Prostate gland (tissue), 2 donors: Measurements from ENCODE around the gene MMP17. TPM values are rescaled to one million over a fixed set of nuclear protein-coding genes. Genes with fewer than 3 reads are reported as not detected.

ENCODE experiments used
- DNase-seq: peaks from one replicate; pipeline ENCODE4 v3.0.0-alpha.2; 2019; ENCODE audit warnings: low spot score
- H3K27ac ChIP-seq, 2 donors: fragments of 200-600 bp; sonication (generic); 2 replicates each; pipeline ENCODE4 v1.5.1; 2017 to 2019
- H3K27me3 ChIP-seq: fragments of 200-600 bp; sonication (generic); replicated peaks from 2 replicates; pipeline ENCODE4 v1.5.1; 2019; ENCODE audit not compliant: insufficient read depth
- H3K36me3 ChIP-seq, 2 donors: fragments of 200-600 bp; sonication (generic); 1 replicate in 1 of 2; 2 replicates in 1 of 2; pipeline versions ENCODE4 v1.5.1 to v1.8.1; 2017 to 2019
- H3K4me1 ChIP-seq: fragments of 200-600 bp; sonication (generic); replicated peaks from 2 replicates; pipeline ENCODE4 v1.5.1; 2019
- H3K4me3 ChIP-seq, 2 donors: fragments of 200-600 bp; sonication (generic); 2 replicates each; pipeline ENCODE4 v1.5.1; 2017 to 2019
- H3K9me3 ChIP-seq: fragments of 200-600 bp; sonication (generic); 2 replicates; pipeline ENCODE4 v1.5.1; 2017
- CTCF ChIP-seq, 4 experiments: fragments of 200-600 bp in 2 of 4; fragments of 450-650 bp in 2 of 4; sonication (generic) in 2 of 4; IDR thresholded peaks; 1 replicate in 3 of 4; 2 replicates in 1 of 4; pipeline ENCODE4 v1.5.1; 2016 to 2019; ENCODE audit warnings: antibody characterized with exemption in 4 of 4, mild to moderate bottlenecking in 2 of 4, moderate library complexity in 2 of 4
- POLR2A ChIP-seq: fragments of 450-650 bp; IDR thresholded peaks from one replicate; pipeline ENCODE4 v1.6.1; 2016; ENCODE audit warnings: antibody characterized with exemption, mild to moderate bottlenecking
- POLR2AphosphoS5 ChIP-seq: sonication (generic); formaldehyde crosslinking; IDR thresholded peaks from one replicate; pipeline ENCODE4 v1.6.1; 2017; ENCODE audit warnings: antibody characterized with exemption
- WGBS: methylation state at CpG from one replicate; pipeline ENCODE4 v1.1.5; 2018; 5-methylcytosine and 5-hydroxymethylcytosine counted together
- intact Hi-C: fragments of 100-400 bp; cut with DNase I; formaldehyde crosslinking; loops from one replicate; pipeline ENCODE4 v1.14.2; 2022
- total RNA-seq, 2 donors: library from RNA; depleted of rRNA; stranded (reverse); fragments of >200 nt; gene quantifications; one replicate each; pipeline ENCODE4 v1.1.0, GENCODE V29; 2016

MMP17 gene
- total RNA-seq, 2 donors from 2014 or later: 1.1 to 35.7 TPM

DNA sequence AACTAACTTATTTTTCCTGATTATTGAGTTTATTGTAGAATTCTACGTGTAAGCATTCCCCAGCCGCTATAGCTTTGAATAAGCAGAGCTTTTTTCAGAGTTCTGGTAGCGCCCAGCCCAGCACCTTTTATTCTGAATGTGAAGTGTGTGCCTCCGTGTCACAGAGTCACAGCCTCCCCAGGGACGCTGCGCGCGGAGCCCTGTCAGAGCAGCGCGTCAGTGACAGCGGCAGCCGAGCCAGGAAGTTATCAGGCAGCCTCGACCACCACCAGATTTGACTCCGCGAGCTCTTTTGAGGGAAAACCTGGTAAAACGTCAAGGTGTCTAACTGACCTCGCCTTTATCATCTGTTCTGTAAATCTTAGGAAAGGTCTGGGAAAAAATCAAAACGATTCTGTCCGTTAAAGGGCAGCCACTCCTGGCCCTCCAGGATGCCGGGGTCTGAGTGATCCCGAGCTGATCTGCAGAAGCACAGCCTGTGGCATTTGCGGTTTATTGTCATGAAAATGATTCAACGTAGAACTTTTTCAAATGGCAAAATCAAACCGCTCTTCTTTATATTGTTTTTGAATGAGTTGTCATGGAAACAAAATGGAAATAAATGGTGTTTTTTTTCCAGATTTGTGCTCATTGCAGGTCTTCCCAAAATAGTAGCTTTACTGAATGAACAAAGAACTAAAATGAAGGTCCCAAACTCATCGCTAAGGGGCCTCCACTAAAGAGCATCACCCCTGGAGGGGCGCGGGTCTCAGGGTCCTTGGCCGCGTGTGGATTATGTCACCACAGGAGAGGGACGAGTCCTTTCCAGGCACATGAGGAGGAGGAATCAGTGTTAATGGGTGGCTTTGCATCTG, 43.1 kb upstream of the MMP17 start:
- WGBS: 85% methylated on average over 30 of the region's 30 CpGs
- H3K4me1 ChIP-seq: no peaks in the 10 kb centered on the region
- H3K9me3 ChIP-seq: no peaks in the 10 kb centered on the region
- no peak overlapping the region for H3K27ac ChIP-seq
- H3K36me3 ChIP-seq: no peaks in the 10 kb centered on the region
- H3K27me3 ChIP-seq: no peaks in the 10 kb centered on the region
- intact Hi-C loops: no loop called here
- H3K4me3 ChIP-seq: no peak overlapping the region
- no peak for DNase-seq
- no peak for TF ChIP-seq CTCF (IDR thresholded peaks at IDR 0.05)
- TF ChIP-seq POLR2A: no peak
- no peak for TF ChIP-seq POLR2AphosphoS5

- Histone ChIP-seq H3K27ac (no peak overlapping the region), H3K27me3 (no peaks in the 10 kb centered on the region), H3K36me3 (no peaks in the 10 kb centered on the region), H3K9me3 (no peaks in the 10 kb centered on the region), H3K4me1 (no peaks in the 10 kb centered on the region), H3K4me3 (no peak overlapping the region)
- DNase-seq: no peak
- 93% methylated on average over 15 of the region's 15 CpGs for WGBS
- intact Hi-C loops: no loop called here
- TF ChIP-seq POLR2AphosphoS5: no peak
- no peak for TF ChIP-seq POLR2A
- no peak for TF ChIP-seq CTCF (IDR thresholded peaks at IDR 0.05)
These were observed 42.3 kb upstream of the MMP17 start for GRCh38 chr12:131785763-131786330.

- Histone ChIP-seq H3K27me3 (no peaks in the 10 kb centered on the region), H3K4me1 (no peaks in the 10 kb centered on the region), H3K4me3 (no peak overlapping the region), H3K27ac (no peak overlapping the region), H3K36me3 (no peaks in the 10 kb centered on the region), H3K9me3 (no peaks in the 10 kb centered on the region)
- no peak for DNase-seq
- no peak for TF ChIP-seq POLR2AphosphoS5
- TF ChIP-seq CTCF (IDR thresholded peaks at IDR 0.05): no peak
- no peak for TF ChIP-seq POLR2A
- WGBS: 78% methylated on average over 15 of the region's 15 CpGs
- intact Hi-C loops: no loop called here
These were observed 41.9 kb upstream of the MMP17 start for GRCh38 chr12:131786331-131786730.

DNA sequence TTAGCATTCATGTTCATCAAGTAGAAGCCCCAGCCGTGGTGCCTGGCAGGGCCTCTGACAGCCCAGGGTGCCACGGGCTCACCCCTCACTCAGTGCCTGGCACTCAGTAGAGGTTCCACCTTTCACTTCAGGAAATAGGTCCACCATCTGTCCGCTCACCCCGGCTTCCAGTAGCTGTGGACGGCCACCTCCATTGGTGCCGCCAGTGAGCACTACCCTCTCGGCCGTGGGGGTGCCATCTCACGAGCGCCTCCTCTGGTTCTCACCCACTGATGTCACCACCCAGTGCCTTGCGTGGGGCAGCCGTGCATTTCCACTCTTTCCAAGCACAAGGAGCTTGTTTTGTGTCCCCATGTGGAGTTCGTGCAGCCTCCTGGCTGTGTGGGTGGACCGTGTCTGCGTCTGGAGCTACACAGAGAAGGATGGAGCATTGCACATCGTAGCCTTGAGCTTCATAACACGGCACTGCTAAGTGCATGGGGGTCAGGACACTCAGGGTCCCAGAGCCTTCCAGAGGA, 41.0 kb upstream of the MMP17 start:
- no peaks in the 10 kb centered on the region for H3K36me3 ChIP-seq
- 92% methylated on average over 17 of the region's 17 CpGs for WGBS

More for the DNA sequence above, 41.0 kb upstream of the MMP17 start:
- Histone ChIP-seq H3K9me3 (no peaks in the 10 kb centered on the region), H3K4me3 (no peak overlapping the region), H3K27ac (no peak overlapping the region), H3K27me3 (no peaks in the 10 kb centered on the region), H3K4me1 (no peaks in the 10 kb centered on the region)
- TF ChIP-seq POLR2A (no peak), CTCF (IDR thresholded peaks at IDR 0.05) (no peak), POLR2AphosphoS5 (no peak)
- intact Hi-C loops: no loop called here
- no peak for DNase-seq
